SK-N-SH (cell line): ENCODE data around the gene F11R. TPM values are rescaled to one million over a fixed set of nuclear protein-coding genes. Genes with fewer than 3 reads are reported as not detected.

Source experiments
- CTCF ChIA-PET: fragments of 300-600, 350-600 bp; formaldehyde crosslinking; extraction: SDS; loops from one replicate; lab custom pipeline; 2021; lab: Yijun Ruan, JAX
- POLR2A ChIA-PET: fragments of 350-600 bp; sonication (Branson Sonifier 250); formaldehyde crosslinking; extraction: SDS; loops from one replicate; lab custom pipeline; 2020; ENCODE audit warnings: antibody characterized with exemption, inconsistent platforms; lab: Yijun Ruan, JAX
- DNase-seq: peaks from one replicate; pipeline ENCODE4 v3.0.0; 2012
- H2AFZ ChIP-seq: fragments of 200-600 bp; sonication (generic); 2 replicates; pipeline ENCODE4 v1.8.1; 2016; ENCODE audit warnings: antibody characterized with exemption, mild to moderate bottlenecking, low read depth
- H3F3A ChIP-seq: fragments of 200-600 bp; sonication (generic); replicated peaks from 2 replicates; pipeline ENCODE3; 2016; ENCODE audit warnings: antibody characterized with exemption, mild to moderate bottlenecking; ENCODE audit not compliant: insufficient read depth
- H3K27ac ChIP-seq, 2 experiments: fragments of 200-500 bp in 1 of 2; fragments of 200-600 bp in 1 of 2; sonication (Bioruptor generic) in 1 of 2; sonication (generic), shearing (Covaris generic) in 1 of 2; 2 replicates each; pipeline versions ENCODE4 v1.5.1 to v1.6.1; 2014 to 2016; ENCODE audit warnings: low read depth in 2 of 2, inconsistent platforms in 1 of 2, low read length in 1 of 2, mild to moderate bottlenecking in 1 of 2, mixed read lengths in 1 of 2
- H3K27me3 ChIP-seq: fragments of 200-600 bp; sonication (generic), shearing (Covaris generic); 2 replicates; pipeline ENCODE4 v1.6.1; 2016; ENCODE audit warnings: mixed run types; ENCODE audit not compliant: insufficient read depth
- H3K36me3 ChIP-seq, 2 experiments: fragments of 200-500 bp in 1 of 2; fragments of 200-600 bp in 1 of 2; sonication (Bioruptor generic) in 1 of 2; sonication (generic) in 1 of 2; replicated peaks in 1 of 2; 2 replicates each; pipeline versions ENCODE3 to v1.5.1; 2014 to 2016; ENCODE audit warnings: low read length in 1 of 2, mild to moderate bottlenecking in 1 of 2; ENCODE audit not compliant: insufficient read depth in 2 of 2, control insufficient read depth in 1 of 2
- H3K4me1 ChIP-seq, 2 experiments: fragments of 200-500 bp in 1 of 2; fragments of 200-600 bp in 1 of 2; sonication (Bioruptor generic) in 1 of 2; sonication (generic), shearing (Covaris generic) in 1 of 2; 2 replicates each; pipeline versions ENCODE4 v1.5.1 to v1.6.1; 2014 to 2016; ENCODE audit warnings: low read depth in 1 of 2, low read length in 1 of 2, mixed run types in 1 of 2; ENCODE audit not compliant: insufficient read depth in 2 of 2, control insufficient read depth in 1 of 2
- H3K4me2 ChIP-seq: fragments of 200-600 bp; sonication (generic), shearing (Covaris generic); 2 replicates; pipeline ENCODE4 v1.6.1; 2017; ENCODE audit warnings: mixed run types
- H3K4me3 ChIP-seq, 2 experiments: fragments of 200-500 bp in 1 of 2; fragments of 200-600 bp in 1 of 2; sonication (Bioruptor generic) in 1 of 2; sonication (generic), shearing (Covaris generic) in 1 of 2; 2 replicates each; pipeline versions ENCODE4 v1.5.1 to v1.8.1; 2014 to 2016; ENCODE audit warnings: low read depth in 2 of 2, inconsistent platforms in 1 of 2, low read length in 1 of 2, mild to moderate bottlenecking in 1 of 2, mixed read lengths in 1 of 2, moderate library complexity in 1 of 2
- H3K79me2 ChIP-seq: fragments of 200-600 bp; sonication (generic); 2 replicates; pipeline ENCODE4 v1.8.1; 2017; ENCODE audit warnings: mild to moderate bottlenecking; ENCODE audit not compliant: insufficient read depth
- H3K9ac ChIP-seq: fragments of 200-600 bp; sonication (generic); 2 replicates; pipeline ENCODE4 v1.6.1; 2017; ENCODE audit warnings: mixed run types
- H3K9me2 ChIP-seq: fragments of 200-600 bp; sonication (generic); 2 replicates; pipeline ENCODE4 v1.6.1; 2017; ENCODE audit warnings: mixed run types
- H3K9me3 ChIP-seq: fragments of 200-600 bp; sonication (generic); 2 replicates; pipeline ENCODE4 v1.6.1; 2017; ENCODE audit warnings: mixed run types, mild to moderate bottlenecking, moderate library complexity
- H4K20me1 ChIP-seq: fragments of 200-600 bp; sonication (generic); 2 replicates; pipeline ENCODE4 v1.6.1; 2017; ENCODE audit warnings: mild to moderate bottlenecking, mixed run types; ENCODE audit not compliant: insufficient read depth
- CHD2 ChIP-seq: fragments of 150-350 bp; IDR thresholded peaks from 2 replicates; pipeline ENCODE4 v1.6.1; 2018; ENCODE audit warnings: low read length; ENCODE audit not compliant: partially characterized antibody
- ELF1 ChIP-seq: IDR thresholded peaks from 2 replicates; pipeline ENCODE4 v1.4.0; 2012
- EP300 ChIP-seq, 2 experiments: IDR thresholded peaks; 2 replicates each; pipeline versions ENCODE4 v1.4.0 to v1.6.1; 2012; ENCODE audit warnings: borderline replicate concordance in 1 of 2, low read depth in 1 of 2, low read length in 1 of 2
- EZH2phosphoT487 ChIP-seq: fragments of 200-600 bp; sonication (generic); IDR thresholded peaks from 2 replicates; pipeline ENCODE4 v1.6.1; 2017; ENCODE audit warnings: low read depth, mixed run types, mild to moderate bottlenecking, antibody characterized with exemption, moderate library complexity, borderline replicate concordance
- FOSL2 ChIP-seq: IDR thresholded peaks from 2 replicates; pipeline ENCODE4 v1.4.0; 2012; ENCODE audit warnings: low read depth, mild to moderate bottlenecking, moderate library complexity, borderline replicate concordance
- FOXJ3 ChIP-seq: sonication (generic); formaldehyde crosslinking; IDR thresholded peaks from 2 replicates; pipeline ENCODE4 v1.5.1; 2020; ENCODE audit warnings: mild to moderate bottlenecking, missing genetic modification reagents
- FOXM1 ChIP-seq: IDR thresholded peaks from 2 replicates; pipeline ENCODE4 v1.4.0; 2012; ENCODE audit warnings: low read depth, mild to moderate bottlenecking
- GABPA ChIP-seq: IDR thresholded peaks from 2 replicates; pipeline ENCODE4 v1.4.0; 2012; ENCODE audit warnings: low read depth, mild to moderate bottlenecking
- GATA2 ChIP-seq: sonication (generic); formaldehyde crosslinking; IDR thresholded peaks from 2 replicates; pipeline ENCODE4 v1.5.0; 2020; ENCODE audit warnings: mild to moderate bottlenecking, missing genetic modification reagents
- MXI1 ChIP-seq: IDR thresholded peaks from 2 replicates; pipeline ENCODE4 v1.6.1; 2012; ENCODE audit warnings: mild to moderate bottlenecking, low read depth, low read length, improper control_type of control experiment
- NFIC ChIP-seq: IDR thresholded peaks from 2 replicates; pipeline ENCODE4 v1.4.0; 2012; ENCODE audit warnings: borderline replicate concordance
- SIN3A ChIP-seq: IDR thresholded peaks from 2 replicates; pipeline ENCODE4 v1.6.1; 2012; ENCODE audit warnings: low read depth, mild to moderate bottlenecking, low read length, moderate library complexity, borderline replicate concordance
- SMC3 ChIP-seq: IDR thresholded peaks from 2 replicates; pipeline ENCODE4 v1.6.1; 2012; ENCODE audit warnings: low read depth, low read length, improper control_type of control experiment
- TAF1 ChIP-seq: IDR thresholded peaks from 2 replicates; pipeline ENCODE4 v1.6.1; 2012; ENCODE audit warnings: low read depth, mild to moderate bottlenecking, low read length, moderate library complexity, borderline replicate concordance
- TCF12 ChIP-seq: IDR thresholded peaks from 2 replicates; pipeline ENCODE4 v1.4.0; 2012
- TEAD4 ChIP-seq: IDR thresholded peaks from 2 replicates; pipeline ENCODE4 v1.4.0; 2012; ENCODE audit warnings: mild to moderate bottlenecking, borderline replicate concordance; ENCODE audit not compliant: insufficient read depth
- WGBS: methylation state at CpG from one replicate; pipeline ENCODE4 v1.1.6; 2017; ENCODE audit warnings: low lambda C conversion rate; 5-methylcytosine and 5-hydroxymethylcytosine counted together
- polyA plus RNA-seq, 3 experiments: library from polyadenylated mRNA; depleted of rRNA; stranded (reverse); fragments of >200 nt; gene quantifications; 2 replicates each; pipeline ENCODE4 v1.2.3, GENCODE V29; 2012
- TF ChIP-seq, protein P1 (sequence below): IDR thresholded peaks from 2 replicates; pipeline ENCODE4; 2012
- TF ChIP-seq, protein P2 (sequence below): fragments of 200-600 bp; sonication (generic); IDR thresholded peaks from 2 replicates; pipeline ENCODE4 v1.6.1; 2017; ENCODE audit warnings: antibody characterized with exemption, mild to moderate bottlenecking, moderate library complexity
- TF ChIP-seq, protein P3 (sequence below): IDR thresholded peaks from 2 replicates; pipeline ENCODE4 v1.6.1; 2012; ENCODE audit warnings: mild to moderate bottlenecking, low read depth, low read length, moderate library complexity

Gene F11R
- polyA plus RNA-seq, 1 of the 3 experiments (the other 2 are of a cell fraction), result 9.0 TPM

DNA sequence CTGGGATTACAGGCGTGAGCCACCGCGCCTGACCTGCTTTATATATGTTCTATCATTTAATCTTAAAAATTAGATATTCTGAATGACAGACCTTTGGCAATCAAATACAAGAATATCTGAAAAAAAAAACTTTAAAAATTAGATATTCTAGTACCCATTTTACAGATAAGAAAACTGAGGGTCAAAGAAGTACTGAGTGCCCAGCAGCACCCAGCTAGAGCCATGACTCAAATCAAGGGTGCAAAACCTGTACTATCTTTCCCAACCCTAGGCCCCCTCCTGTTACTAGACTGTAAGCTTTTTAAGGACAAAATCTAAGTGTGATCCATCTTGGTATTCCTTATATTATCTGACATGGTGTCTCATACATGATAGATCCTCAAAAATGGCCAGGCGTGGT lies 40.5 kb upstream of the F11R start:
- no peak overlapping the region for H3K4me3 ChIP-seq
- POLR2A ChIA-PET, result no interaction called here
- H3K79me2 ChIP-seq, result no peaks in the 10 kb centered on the region
- H3K9ac ChIP-seq, result no peak overlapping the region
- H3F3A ChIP-seq, result no peaks in the 10 kb centered on the region
- no peak overlapping the region for H2AFZ ChIP-seq
- CTCF ChIA-PET, result interaction anchor here (1.7 kb wide), 1 partner anchor 35 kb away, joined by 5 read pairs; no protein-coding TSS in a partner anchor
- H3K9me3 ChIP-seq, result no peaks in the 10 kb centered on the region
- no peaks in the 10 kb centered on the region for H3K36me3 ChIP-seq
- TF ChIP-seq SMC3, result no peak
- no peak for TF ChIP-seq GATA2 (CRISPR knock-in tag)
- no peak for TF ChIP-seq TCF12
- TF ChIP-seq EZH2phosphoT487, result no peak
- TF ChIP-seq FOXM1, result no peak
- TF ChIP-seq MXI1, result no peak
- TF ChIP-seq FOSL2, result no peak
- no peak for TF ChIP-seq GABPA
- no peak for TF ChIP-seq SIN3A
- 68% methylated on average over 4 of the region's 4 CpGs for WGBS
- no peaks in the 10 kb centered on the region for H3K9me2 ChIP-seq
- H3K27ac ChIP-seq, result no peak overlapping the region
- H4K20me1 ChIP-seq, result no peaks in the 10 kb centered on the region
- peaks cover 9% of the 10 kb centered on the region; the same call in 1 of the 2 replicates for H3K27me3 ChIP-seq
- no peak for DNase-seq
- no peak overlapping the region for H3K4me2 ChIP-seq
- H3K4me1 ChIP-seq, result no peaks in the 10 kb centered on the region

DNA sequence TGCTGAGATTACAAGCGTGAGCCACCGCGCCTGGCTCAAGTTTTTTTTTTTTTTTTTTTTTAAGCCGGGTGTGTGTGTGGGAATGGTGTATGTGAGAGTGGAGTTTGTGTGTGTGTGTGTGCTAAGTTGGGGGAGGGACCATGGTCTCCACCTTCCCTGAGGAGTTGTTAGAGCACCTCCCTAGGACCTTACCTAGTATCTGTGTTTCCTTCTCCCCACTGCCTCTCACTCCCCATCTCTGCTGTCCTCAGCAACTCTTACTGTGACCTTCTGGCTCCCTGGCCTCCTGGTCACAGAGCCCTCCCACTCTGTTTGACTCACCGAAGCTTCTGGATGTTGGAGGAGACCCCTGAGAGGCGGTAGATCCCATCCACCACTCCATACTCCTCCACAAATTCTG lies 38.3 kb upstream of the F11R start:
- WGBS, result 53% methylated on average over 6 of the region's 6 CpGs
- ChIA-PET POLR2A (no interaction called here), CTCF (no interaction called here)
- Histone ChIP-seq H3F3A (no peaks in the 10 kb centered on the region), H3K9me2 (no peaks in the 10 kb centered on the region), H3K4me2 (no peak overlapping the region), H3K36me3 (no peaks in the 10 kb centered on the region), H3K27me3 (peaks cover 5% of the 10 kb centered on the region; the same call in 1 of the 2 replicates), H3K79me2 (no peaks in the 10 kb centered on the region), H3K4me1 (no peaks in the 10 kb centered on the region), H4K20me1 (no peaks in the 10 kb centered on the region), H2AFZ (no peak overlapping the region), H3K9ac (no peak overlapping the region), H3K9me3 (no peaks in the 10 kb centered on the region), H3K27ac (no peak overlapping the region), H3K4me3 (no peak overlapping the region)
- no peak for TF ChIP-seq GABPA
- TF ChIP-seq, protein P1, sequence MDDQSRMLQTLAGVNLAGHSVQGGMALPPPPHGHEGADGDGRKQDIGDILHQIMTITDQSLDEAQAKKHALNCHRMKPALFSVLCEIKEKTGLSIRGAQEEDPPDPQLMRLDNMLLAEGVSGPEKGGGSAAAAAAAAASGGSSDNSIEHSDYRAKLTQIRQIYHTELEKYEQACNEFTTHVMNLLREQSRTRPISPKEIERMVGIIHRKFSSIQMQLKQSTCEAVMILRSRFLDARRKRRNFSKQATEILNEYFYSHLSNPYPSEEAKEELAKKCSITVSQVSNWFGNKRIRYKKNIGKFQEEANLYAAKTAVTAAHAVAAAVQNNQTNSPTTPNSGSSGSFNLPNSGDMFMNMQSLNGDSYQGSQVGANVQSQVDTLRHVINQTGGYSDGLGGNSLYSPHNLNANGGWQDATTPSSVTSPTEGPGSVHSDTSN, result no peak
- TF ChIP-seq EZH2phosphoT487, result no peak
- TF ChIP-seq, protein P2, sequence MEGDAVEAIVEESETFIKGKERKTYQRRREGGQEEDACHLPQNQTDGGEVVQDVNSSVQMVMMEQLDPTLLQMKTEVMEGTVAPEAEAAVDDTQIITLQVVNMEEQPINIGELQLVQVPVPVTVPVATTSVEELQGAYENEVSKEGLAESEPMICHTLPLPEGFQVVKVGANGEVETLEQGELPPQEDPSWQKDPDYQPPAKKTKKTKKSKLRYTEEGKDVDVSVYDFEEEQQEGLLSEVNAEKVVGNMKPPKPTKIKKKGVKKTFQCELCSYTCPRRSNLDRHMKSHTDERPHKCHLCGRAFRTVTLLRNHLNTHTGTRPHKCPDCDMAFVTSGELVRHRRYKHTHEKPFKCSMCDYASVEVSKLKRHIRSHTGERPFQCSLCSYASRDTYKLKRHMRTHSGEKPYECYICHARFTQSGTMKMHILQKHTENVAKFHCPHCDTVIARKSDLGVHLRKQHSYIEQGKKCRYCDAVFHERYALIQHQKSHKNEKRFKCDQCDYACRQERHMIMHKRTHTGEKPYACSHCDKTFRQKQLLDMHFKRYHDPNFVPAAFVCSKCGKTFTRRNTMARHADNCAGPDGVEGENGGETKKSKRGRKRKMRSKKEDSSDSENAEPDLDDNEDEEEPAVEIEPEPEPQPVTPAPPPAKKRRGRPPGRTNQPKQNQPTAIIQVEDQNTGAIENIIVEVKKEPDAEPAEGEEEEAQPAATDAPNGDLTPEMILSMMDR, result no peak
- no peak for TF ChIP-seq TAF1
- no peak for TF ChIP-seq EP300 (IDR thresholded peaks at IDR 0.05; ENCODE audit: borderline replicate concordance in 1 of 2, low read depth in 1 of 2, low read length in 1 of 2)
- no peak for TF ChIP-seq FOXM1
- TF ChIP-seq ELF1, result no peak
- no peak for TF ChIP-seq GATA2 (CRISPR knock-in tag)
- TF ChIP-seq, protein P3, sequence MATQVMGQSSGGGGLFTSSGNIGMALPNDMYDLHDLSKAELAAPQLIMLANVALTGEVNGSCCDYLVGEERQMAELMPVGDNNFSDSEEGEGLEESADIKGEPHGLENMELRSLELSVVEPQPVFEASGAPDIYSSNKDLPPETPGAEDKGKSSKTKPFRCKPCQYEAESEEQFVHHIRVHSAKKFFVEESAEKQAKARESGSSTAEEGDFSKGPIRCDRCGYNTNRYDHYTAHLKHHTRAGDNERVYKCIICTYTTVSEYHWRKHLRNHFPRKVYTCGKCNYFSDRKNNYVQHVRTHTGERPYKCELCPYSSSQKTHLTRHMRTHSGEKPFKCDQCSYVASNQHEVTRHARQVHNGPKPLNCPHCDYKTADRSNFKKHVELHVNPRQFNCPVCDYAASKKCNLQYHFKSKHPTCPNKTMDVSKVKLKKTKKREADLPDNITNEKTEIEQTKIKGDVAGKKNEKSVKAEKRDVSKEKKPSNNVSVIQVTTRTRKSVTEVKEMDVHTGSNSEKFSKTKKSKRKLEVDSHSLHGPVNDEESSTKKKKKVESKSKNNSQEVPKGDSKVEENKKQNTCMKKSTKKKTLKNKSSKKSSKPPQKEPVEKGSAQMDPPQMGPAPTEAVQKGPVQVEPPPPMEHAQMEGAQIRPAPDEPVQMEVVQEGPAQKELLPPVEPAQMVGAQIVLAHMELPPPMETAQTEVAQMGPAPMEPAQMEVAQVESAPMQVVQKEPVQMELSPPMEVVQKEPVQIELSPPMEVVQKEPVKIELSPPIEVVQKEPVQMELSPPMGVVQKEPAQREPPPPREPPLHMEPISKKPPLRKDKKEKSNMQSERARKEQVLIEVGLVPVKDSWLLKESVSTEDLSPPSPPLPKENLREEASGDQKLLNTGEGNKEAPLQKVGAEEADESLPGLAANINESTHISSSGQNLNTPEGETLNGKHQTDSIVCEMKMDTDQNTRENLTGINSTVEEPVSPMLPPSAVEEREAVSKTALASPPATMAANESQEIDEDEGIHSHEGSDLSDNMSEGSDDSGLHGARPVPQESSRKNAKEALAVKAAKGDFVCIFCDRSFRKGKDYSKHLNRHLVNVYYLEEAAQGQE, result no peak
- no peak for TF ChIP-seq NFIC
- TF ChIP-seq CHD2, result no peak
- no peak for TF ChIP-seq TEAD4
- TF ChIP-seq TCF12, result no peak
- no peak for TF ChIP-seq FOXJ3
- TF ChIP-seq MXI1, result no peak
- no peak for DNase-seq
